ENCODE results near the gene PIAS4.

DNA sequence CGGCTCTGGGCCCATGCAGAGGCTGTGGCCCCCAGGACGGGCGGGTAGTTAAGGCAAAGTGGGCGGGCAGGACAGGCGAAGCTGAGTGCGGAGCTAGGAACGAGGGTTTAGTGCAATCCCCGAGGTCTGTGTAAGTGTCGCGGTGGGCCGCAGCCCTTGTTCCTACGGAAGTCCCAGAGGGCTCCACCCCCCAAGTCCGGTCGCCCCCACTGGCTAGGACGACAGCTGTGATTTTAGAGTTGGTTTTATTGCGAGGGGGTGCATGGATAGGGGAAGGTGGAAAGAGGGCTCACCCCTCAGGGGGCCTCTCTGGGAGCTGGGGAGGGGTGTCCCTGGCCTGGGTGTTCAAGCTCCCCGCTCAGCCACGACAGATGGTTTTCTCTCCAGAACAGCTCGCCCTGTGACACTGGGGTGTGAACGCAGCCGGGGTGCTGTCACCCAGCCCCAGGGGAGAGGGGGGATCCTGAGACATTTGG, 37.5 kb downstream of the PIAS4 start:
- TF ChIP-seq, protein P1, sequence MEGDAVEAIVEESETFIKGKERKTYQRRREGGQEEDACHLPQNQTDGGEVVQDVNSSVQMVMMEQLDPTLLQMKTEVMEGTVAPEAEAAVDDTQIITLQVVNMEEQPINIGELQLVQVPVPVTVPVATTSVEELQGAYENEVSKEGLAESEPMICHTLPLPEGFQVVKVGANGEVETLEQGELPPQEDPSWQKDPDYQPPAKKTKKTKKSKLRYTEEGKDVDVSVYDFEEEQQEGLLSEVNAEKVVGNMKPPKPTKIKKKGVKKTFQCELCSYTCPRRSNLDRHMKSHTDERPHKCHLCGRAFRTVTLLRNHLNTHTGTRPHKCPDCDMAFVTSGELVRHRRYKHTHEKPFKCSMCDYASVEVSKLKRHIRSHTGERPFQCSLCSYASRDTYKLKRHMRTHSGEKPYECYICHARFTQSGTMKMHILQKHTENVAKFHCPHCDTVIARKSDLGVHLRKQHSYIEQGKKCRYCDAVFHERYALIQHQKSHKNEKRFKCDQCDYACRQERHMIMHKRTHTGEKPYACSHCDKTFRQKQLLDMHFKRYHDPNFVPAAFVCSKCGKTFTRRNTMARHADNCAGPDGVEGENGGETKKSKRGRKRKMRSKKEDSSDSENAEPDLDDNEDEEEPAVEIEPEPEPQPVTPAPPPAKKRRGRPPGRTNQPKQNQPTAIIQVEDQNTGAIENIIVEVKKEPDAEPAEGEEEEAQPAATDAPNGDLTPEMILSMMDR (IDR thresholded peaks at IDR 0.05; ENCODE audit: borderline replicate concordance, extremely low read depth, low read length, poor library complexity, severe bottlenecking): no peak
- TF ChIP-seq EZH2 (IDR thresholded peaks at IDR 0.05; ENCODE audit: borderline replicate concordance, low read depth, low read length, severe bottlenecking): no peak
